ENCODE data around the gene CA6. TPM values are rescaled to one million over a fixed set of nuclear protein-coding genes. Genes with fewer than 3 reads are reported as not detected.

Gene CA6
- total RNA-seq, 2 donors from 2014 or later = not detected

DNA sequence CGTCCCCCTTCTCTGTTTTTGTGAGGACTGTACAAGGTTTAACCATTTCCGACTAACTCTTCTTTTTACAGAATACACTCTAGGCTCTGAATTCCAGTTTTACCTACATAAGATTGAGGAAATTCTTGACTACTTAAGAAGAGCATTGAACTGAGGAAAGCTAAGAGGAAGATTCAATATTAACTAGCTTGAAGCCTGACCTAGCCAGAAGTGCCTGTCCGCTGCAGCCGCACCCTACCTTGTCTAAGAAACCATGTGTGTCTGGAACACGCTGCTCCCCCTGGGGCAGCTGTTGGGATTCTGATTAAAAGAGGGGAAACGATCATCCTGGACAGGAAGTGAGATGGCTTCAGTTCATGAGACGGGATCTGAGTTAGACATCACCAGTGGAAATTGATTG, 28.9 kb downstream of the CA6 start:
- Histone ChIP-seq H3K4me1 (replicated peaks) (no peaks in the 10 kb centered on the region), H3K27ac (no peak overlapping the region), H3K4me3 (no peak overlapping the region), H3K9me3 (no peaks in the 10 kb centered on the region), H3K27me3 (replicated peaks; ENCODE audit: insufficient read depth) (no peaks in the 10 kb centered on the region), H3K36me3 (no peaks in the 10 kb centered on the region)
- DNase-seq (ENCODE audit: low spot score) = no peak
- TF ChIP-seq, protein P1, sequence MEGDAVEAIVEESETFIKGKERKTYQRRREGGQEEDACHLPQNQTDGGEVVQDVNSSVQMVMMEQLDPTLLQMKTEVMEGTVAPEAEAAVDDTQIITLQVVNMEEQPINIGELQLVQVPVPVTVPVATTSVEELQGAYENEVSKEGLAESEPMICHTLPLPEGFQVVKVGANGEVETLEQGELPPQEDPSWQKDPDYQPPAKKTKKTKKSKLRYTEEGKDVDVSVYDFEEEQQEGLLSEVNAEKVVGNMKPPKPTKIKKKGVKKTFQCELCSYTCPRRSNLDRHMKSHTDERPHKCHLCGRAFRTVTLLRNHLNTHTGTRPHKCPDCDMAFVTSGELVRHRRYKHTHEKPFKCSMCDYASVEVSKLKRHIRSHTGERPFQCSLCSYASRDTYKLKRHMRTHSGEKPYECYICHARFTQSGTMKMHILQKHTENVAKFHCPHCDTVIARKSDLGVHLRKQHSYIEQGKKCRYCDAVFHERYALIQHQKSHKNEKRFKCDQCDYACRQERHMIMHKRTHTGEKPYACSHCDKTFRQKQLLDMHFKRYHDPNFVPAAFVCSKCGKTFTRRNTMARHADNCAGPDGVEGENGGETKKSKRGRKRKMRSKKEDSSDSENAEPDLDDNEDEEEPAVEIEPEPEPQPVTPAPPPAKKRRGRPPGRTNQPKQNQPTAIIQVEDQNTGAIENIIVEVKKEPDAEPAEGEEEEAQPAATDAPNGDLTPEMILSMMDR (IDR thresholded peaks at IDR 0.05) = no peak
- TF ChIP-seq POLR2A (IDR thresholded peaks at IDR 0.05) (no peak), POLR2AphosphoS5 (IDR thresholded peaks at IDR 0.05) (no peak)
- WGBS = 74% methylated on average over 7 of the region's 7 CpGs
- intact Hi-C loops (cut with DNase I) = no loop called here

DNA sequence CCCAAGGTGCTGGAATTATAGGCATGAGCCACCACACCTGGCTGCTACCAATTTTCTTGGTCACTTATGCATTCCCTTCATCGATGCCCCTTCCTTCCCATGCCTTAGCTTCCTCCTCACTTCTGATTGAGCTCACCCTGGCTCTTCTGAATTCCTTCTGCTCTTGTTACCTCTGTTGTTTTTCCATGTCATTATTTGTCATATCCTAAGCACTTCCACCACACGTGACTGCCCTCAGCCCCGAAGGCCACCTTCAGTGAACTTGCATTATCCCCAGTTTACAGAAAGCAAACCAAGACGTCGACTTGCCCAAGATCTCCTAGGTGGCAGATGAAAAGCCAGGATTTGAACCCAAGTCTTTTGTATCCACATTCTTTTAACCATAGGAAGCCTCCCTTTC, 30.7 kb downstream of the CA6 start:
- DNase-seq (ENCODE audit: low spot score) = no peak
- intact Hi-C loops (cut with DNase I) = no loop called here
- no peak for TF ChIP-seq POLR2AphosphoS5 (IDR thresholded peaks at IDR 0.05)
- TF ChIP-seq, protein P1 (IDR thresholded peaks at IDR 0.05) = no peak
- no peaks in the 10 kb centered on the region for H3K9me3 ChIP-seq
- no peaks in the 10 kb centered on the region for H3K36me3 ChIP-seq
- WGBS = 91% methylated on average over 5 of the region's 5 CpGs
- no peaks in the 10 kb centered on the region for H3K4me1 ChIP-seq (replicated peaks)
- H3K4me3 ChIP-seq = no peak overlapping the region
- no peak overlapping the region for H3K27ac ChIP-seq
- no peaks in the 10 kb centered on the region for H3K27me3 ChIP-seq (replicated peaks; ENCODE audit: insufficient read depth)

DNA sequence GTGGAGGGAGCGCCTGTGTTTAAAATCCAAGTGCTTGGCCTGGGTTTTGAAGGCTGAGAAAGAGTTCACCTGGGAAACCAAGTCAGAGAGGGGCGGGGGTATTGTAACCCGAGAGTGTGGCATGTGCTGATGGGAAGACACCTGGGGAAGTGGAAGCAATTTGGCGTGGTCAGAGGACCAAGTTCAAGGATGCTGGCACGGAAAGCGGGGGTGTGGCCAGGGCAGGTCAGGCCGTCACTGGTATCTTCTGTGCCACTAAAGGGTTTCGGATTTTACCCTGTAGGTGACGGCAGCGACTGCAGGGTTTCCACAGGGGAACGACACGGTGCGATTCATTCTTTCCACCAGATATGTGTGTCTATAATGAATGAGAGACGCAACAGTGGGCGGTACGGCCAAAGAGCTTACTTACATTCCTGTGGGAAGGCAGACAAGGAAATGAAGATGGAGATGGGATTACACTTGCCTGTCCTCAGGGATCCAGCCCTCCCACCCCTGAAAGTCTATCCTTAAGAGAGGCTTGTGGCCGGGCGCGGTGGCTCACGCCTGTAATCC, 31.3 kb downstream of the CA6 start:
- intact Hi-C loops (cut with DNase I) = no loop called here
- H3K4me3 ChIP-seq = no peak overlapping the region
- no peaks in the 10 kb centered on the region for H3K27me3 ChIP-seq (replicated peaks; ENCODE audit: insufficient read depth)
- DNase-seq (ENCODE audit: low spot score) = no peak
- 91% methylated on average over 20 of the region's 20 CpGs for WGBS
- no peak overlapping the region for H3K27ac ChIP-seq
- H3K36me3 ChIP-seq = no peaks in the 10 kb centered on the region
- H3K4me1 ChIP-seq (replicated peaks) = no peaks in the 10 kb centered on the region
- TF ChIP-seq, protein P1 (IDR thresholded peaks at IDR 0.05) = no peak
- TF ChIP-seq POLR2AphosphoS5 (IDR thresholded peaks at IDR 0.05) (no peak), POLR2A (IDR thresholded peaks at IDR 0.05) (no peak)
- H3K9me3 ChIP-seq = no peaks in the 10 kb centered on the region

DNA sequence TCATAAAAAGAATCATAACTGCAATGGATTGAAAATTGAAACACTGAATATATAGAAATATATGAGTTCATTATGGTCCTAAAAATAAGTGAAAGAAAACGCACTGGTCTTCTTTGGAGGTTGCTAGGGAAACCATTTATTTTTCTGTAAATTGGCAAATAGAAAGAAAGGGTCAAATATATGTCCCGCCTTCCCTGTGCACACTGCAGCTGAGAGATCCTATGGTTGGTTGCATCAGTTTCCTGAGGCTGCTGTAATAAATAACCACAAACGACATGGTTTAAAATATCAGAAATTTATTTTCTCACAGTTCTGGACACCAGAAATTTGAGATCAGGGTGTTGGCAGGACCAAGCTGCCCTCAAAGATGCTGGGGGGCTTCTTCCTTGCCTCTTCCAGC, 35.0 kb downstream of the CA6 start:
- TF ChIP-seq, protein P1 (IDR thresholded peaks at IDR 0.05) = no peak
- DNase-seq (ENCODE audit: low spot score) = no peak
- no peaks in the 10 kb centered on the region for H3K27me3 ChIP-seq (replicated peaks; ENCODE audit: insufficient read depth)
- WGBS = 87% methylated on average over 3 of the region's 3 CpGs
- no peaks in the 10 kb centered on the region for H3K4me1 ChIP-seq (replicated peaks)
- no peak overlapping the region for H3K27ac ChIP-seq
- no peaks in the 10 kb centered on the region for H3K9me3 ChIP-seq
- intact Hi-C loops (cut with DNase I) = no loop called here
- H3K4me3 ChIP-seq = no peak overlapping the region
- H3K36me3 ChIP-seq = no peaks in the 10 kb centered on the region

DNA sequence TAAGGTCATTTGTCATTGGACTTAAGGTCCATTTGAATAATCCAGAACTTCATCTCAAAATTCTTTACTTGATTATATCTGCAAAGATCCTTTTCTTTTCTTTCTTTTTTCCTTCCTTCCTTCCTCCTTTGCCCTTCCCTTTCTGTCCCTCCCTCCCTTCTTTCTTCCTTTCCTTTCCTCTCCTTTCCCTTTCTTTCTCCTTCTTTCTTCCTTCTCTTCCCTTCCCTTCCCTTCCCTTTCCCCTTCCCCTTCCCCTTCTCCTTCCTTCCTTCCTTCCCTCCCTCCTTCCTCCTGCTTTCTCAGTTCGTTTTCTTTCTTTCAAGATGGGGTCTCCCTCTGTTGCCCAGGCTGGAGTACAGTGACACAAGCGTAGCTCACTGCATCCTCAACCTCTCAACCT, 35.5 kb downstream of the CA6 start:
- Histone ChIP-seq H3K27me3 (replicated peaks; ENCODE audit: insufficient read depth) (no peaks in the 10 kb centered on the region), H3K4me3 (no peak overlapping the region), H3K36me3 (no peaks in the 10 kb centered on the region), H3K9me3 (no peaks in the 10 kb centered on the region), H3K4me1 (replicated peaks) (no peaks in the 10 kb centered on the region), H3K27ac (no peak overlapping the region)
- TF ChIP-seq, protein P1 (IDR thresholded peaks at IDR 0.05) = no peak
- TF ChIP-seq POLR2AphosphoS5 (IDR thresholded peaks at IDR 0.05) (no peak), POLR2A (IDR thresholded peaks at IDR 0.05) (no peak)
- no peak for DNase-seq (ENCODE audit: low spot score)
- 94% methylated on average over 2 of the region's 2 CpGs for WGBS
- intact Hi-C loops (cut with DNase I) = no loop called here

All from prostate gland (tissue), 2 donors.